HuH-7.5 (cell line): ENCODE data around the gene DNAJC10.
"Not testable (repeated sequence)": the region's sequence is repeated elsewhere in the genome, so short reads cannot be mapped to it uniquely, and the experiment has no call there.

Source experiments
- DNase-seq: peaks from one replicate; pipeline ENCODE4 v3.0.0; 2011; ENCODE audit warnings: low spot score

Gene DNAJC10, protein sequence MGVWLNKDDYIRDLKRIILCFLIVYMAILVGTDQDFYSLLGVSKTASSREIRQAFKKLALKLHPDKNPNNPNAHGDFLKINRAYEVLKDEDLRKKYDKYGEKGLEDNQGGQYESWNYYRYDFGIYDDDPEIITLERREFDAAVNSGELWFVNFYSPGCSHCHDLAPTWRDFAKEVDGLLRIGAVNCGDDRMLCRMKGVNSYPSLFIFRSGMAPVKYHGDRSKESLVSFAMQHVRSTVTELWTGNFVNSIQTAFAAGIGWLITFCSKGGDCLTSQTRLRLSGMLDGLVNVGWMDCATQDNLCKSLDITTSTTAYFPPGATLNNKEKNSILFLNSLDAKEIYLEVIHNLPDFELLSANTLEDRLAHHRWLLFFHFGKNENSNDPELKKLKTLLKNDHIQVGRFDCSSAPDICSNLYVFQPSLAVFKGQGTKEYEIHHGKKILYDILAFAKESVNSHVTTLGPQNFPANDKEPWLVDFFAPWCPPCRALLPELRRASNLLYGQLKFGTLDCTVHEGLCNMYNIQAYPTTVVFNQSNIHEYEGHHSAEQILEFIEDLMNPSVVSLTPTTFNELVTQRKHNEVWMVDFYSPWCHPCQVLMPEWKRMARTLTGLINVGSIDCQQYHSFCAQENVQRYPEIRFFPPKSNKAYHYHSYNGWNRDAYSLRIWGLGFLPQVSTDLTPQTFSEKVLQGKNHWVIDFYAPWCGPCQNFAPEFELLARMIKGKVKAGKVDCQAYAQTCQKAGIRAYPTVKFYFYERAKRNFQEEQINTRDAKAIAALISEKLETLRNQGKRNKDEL

DNA sequence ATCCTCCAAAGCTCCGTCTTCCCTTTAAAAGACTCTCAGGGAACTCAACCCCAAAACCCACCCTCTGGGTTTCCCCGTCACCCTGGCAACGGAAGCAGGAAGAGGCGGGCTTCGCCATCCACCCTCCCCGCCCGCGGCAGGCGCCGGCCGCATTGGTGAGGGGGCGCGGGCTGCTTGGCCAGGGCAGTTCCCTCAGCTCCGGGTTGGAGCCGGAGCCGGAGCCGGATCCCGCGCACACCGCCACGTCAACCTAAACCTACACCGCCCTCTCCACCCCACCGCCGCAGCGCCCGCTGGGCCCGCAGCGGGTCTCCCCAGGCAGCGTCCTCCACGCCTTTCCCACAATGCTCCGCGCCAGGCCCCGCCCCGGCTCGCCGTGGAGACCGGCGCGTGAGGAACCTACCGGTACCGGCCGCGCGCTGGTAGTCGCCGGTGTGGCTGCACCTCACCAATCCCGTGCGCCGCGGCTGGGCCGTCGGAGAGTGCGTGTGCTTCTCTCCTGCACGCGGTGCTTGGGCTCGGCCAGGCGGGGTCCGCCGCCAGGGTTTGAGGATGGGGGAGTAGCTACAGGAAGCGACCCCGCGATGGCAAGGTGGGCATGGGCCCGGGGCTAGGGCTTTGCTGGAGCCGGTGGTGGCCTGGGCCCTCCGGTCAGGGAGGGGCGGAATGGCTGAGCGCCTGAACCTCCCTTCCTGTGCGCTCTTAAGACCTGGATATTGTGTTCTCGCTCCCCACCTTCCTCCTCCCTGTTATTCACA lies at the start of gene DNAJC10:
Gene DNAJC10, plus strand, starts transcription at position 366 of the 758 bp plus-strand sequence. CDS start 1,830 bp downstream, outside the sequence.
- DNase-seq: peak; percentile 69

DNA sequence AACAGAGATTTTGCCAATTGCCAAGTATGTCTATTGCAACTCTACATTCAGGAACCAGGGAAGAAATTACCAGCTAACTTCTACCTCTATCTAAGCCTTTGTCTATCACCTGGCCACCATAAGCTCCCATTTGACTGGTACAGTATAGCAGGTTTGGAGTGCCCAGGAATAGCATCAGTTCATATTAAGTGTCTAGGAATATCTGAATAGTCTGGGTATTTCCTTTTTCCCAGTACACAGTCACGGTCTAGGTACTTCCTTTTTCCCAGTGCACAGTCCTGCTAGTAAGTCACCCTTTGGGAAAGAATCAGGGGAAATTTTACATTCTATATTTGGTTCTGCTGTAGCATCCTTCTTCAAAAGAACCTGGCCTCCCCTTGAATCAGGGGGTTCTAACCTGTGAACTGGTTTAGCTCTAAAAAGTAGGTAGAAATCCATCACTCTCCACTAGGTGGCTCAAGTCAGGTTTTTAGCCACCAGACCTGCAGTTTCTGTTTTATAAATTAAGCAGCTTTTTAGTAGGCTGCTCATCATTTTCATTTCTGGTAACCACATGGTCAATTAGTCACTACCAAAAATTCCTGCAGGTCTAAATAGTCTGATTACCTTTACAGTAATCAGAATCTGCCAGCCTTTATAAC lies 49.3 kb upstream of the DNAJC10 start:
- DNase-seq: no peak

DNA sequence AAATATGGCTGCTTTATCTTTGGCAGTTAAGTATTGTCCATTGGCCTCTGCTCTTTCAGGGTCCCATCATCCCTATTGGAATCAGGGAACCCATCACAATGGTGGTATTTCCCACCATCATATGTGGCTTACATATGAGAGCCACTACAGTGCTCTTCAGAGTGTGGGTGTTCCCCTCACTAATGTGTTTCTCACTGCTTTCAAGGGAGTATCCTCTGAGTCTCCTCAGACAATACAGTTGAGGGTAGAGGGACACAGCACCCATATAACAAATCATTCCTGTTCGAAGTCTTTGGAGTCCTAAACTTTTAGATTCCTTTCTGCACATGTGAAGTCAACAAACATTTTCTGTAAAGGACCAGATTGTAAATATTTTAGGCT lies 48.8 kb upstream of the DNAJC10 start:
- no peak for DNase-seq

DNA sequence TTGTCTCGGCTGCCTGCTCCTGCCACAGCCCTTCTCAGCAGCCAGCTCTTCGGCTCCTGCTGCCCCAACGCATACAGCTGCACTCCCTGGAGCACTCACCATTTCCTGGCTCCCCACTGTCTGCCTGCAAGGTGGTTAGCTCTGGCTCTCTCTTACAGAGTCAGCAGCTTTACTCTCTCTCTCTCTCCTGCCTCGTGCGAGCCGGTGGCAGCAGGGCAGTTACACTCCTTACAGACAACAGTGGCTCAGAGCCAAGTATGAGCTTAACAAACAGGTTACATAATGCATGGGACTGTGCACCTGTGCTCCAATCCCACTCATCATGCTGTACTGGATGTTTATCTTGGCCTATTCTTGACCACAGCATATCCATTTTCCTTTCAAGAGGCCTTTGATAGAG lies 47.4 kb upstream of the DNAJC10 start:
- DNase-seq: peak; percentile 23

DNA sequence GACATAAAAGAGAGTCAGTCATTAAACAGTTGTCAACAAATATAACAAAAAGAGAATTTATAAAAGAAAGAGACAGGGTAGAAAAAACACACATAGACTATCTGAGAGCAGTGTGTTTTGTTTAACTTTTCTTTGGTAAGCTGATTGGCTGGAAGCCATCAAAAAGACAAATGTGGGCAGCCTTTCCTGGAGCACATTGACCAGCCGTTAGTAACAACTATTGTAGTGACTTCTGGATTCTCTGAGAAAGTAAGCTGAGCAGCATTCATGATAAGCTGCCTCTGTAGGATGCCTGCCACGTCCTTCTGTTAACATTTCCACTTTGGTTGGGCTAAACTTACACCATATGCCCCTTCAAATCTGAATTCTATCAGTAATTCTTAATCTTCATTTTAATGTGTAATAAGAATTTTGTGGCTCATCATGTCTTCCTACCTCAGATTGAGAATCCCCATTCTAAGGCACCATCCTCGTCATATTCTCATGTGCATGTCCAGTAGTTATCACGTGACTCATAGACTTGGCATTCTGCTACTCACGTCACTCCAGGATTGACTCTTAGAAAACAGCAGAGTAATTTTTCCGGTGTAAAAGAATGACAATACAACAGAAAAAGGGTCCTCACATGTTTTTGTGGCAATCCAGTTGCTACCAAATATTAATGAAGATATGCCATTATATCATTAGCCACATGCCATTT lies 43.4 kb upstream of the DNAJC10 start:
- DNase-seq: no peak

DNA sequence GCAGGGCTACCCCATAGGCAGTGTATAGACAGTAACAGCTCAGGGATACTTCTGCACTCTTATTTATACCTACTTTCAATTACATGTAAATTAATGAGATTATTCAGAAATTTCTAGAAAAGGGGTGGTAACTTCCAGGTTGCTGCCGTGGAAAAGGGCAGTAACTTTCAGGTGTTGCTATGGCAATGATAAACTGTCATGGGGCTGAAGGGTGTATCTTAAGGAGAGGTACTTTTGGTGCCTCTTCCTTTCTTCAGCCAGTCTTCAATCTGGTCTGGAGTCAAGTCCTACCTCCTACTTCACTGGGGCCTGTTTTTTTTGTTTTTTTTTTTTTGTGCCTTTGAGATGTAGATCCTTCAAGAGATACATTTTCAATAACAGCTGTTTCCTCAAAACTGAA lies 35.2 kb upstream of the DNAJC10 start:
- DNase-seq: no peak

DNA sequence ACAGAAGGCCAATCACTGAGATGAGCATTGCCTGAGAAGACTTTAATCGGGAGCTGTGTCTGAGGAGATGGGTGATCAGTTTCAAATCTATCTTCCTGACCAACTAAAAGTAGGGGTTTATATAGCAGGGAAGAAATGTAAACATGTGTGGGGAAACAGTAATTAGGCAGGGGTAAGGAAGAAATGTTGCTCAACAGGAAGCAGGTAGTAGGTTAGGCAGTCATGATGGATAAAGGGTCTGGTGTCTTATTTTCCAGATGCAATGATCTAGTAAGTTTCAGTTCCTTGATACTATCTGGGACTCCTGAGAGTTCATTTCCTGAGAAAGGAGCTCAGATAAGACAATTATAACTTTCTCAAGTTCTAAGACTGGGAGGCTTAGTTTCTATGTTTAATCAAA lies 33.8 kb upstream of the DNAJC10 start:
- no peak for DNase-seq

DNA sequence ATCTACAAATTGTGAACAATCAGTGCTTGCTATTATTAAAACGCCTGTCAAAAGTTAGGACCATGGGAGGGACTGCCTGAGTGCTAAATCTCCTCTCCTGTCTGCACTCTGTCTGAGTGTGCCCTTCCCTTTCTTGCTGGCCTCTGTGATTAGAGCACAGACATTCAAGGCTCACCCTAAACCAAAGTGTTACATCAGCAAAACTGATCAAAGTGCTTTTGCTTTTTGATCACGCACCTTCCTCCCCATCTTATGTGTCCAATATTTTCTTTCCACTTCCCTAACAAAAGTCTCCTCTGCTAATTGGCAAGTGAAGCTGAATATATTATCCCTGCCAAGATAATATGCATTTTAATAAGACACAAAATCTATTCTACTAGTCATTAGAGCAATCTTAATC lies 30.5 kb upstream of the DNAJC10 start:
- DNase-seq: no peak

DNA sequence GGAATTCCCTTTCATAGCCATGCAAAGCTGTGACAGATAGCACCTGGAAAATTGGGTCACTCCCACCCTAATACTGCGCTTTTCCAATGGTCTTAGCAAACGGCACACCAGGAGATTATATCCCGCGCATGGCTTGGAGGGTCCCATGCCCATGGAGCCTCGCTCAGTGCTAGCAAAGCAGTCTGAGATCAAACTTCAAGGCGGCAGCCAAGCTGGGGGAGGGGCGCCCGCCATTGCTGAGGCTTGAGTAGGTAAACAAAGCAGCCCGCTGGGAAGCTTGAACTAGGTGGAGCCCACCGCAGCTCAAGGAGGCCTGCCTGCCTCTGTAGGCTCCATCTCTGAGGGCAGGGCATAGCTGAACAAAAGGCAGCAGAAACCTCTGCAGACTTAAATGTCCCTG lies 29.3 kb upstream of the DNAJC10 start:
- DNase-seq: not testable (repeated sequence)

DNA sequence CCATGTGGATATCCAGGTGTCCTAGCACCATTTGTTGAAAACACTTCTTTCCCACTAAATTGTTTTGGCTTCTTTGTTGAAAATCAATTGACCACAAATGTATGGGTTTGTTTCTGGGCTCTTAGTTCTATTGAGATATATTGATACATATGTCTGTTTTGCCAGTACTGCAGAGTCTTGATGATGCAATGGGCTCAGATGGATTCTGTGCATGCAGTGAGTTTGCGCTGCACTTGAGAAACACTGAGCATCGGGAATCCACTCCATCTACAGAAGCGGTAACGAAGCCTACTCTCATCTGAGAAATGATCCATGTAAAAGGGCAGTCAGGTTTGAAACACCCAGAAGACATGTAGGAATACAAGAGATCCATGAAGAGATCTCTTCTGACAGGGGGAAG lies 21.9 kb upstream of the DNAJC10 start:
- DNase-seq: no peak

DNA sequence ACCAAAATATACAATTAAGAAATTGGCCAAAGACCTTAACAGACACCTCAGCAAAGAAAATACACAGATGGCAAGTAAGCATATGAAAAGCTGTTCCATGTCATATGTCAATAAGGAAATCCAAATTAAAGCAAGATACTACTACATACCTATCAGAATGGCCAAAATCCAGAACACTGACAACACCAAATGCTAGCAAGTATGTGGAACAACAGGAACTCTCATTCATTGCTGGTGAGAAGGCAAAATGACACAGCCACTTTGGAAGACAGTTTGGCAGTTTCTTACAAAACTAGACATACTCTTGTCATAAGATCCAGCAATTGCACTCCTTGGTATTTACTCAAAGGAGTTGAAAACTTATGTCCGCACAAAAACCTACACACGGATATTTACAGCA lies 20.3 kb upstream of the DNAJC10 start:
- DNase-seq: no peak

DNA sequence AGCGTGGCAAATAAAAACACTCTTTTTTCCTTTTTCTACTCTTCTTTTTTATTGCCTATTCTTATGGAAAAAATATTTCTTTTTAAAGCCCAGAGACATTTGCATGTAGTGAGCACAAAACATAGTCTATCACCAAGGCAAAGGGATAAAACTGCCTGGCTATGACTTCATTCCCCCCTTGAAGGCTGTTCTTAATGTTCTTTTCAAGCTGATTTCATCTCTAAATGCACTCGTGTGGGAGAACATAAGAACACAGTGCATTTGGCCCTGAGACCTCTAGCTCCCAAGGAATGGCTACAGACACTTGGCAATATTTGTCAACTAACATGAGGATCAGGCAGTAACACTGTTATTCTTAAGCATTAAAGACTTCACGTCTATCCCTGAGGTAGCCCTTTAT lies 17.4 kb upstream of the DNAJC10 start:
- DNase-seq: no peak

DNA sequence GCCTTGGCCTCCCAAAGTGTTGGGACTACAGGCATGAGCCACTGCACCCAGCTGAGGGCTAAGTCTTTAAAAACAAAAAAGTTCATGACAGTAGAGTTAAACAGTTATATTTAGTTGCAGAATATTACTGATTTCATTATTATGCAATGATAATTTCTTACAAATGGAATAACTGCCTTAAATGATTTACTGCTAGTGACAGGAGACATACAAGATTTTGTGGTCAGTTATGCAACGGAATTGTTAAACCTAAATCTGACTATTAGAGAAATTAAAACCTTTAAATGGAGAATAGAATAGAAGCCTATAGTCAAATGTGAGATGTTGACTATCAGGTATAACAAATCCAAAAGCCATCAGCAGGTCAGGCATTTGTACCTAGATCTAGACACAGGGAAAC lies 10.3 kb upstream of the DNAJC10 start:
- no peak for DNase-seq

DNA sequence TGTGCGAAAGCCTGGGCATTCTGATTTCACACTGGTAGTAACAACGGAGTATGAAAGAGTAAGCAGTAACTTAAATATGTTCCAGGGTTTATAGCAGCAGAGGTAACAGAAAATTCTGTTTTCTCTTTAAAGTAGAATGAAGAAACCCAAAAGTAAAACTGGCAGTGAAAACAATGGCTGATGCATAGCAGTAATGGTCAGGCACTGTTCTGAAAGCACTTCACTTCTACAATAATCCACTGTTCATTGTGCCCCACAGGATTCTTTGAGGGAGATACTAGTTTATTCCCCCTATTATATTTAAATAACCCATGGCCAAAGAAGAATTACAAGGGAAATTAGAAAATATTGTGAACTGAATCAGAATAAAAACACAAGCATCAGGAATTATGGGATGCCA lies 9.3 kb upstream of the DNAJC10 start:
- DNase-seq: no peak

DNA sequence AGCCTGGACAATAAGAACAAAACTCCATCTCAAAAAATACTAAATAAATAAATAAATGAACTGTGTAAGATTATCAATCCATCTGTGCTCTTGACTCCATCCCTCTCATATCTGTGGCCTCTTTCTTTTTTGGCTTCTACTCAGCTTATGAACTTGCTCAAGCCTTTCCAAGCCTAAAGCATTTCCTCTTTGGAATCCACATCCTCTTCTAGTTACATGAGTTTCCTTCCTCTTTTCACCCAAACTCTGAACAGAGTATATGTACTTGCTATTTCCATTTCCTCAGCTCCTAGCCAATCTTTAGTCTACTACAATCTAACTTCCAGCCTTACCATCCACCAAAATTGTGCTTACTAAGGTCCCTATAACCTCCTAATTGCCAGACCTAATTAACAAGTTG lies 2.5 kb upstream of the DNAJC10 start:
- DNase-seq: no peak

DNA sequence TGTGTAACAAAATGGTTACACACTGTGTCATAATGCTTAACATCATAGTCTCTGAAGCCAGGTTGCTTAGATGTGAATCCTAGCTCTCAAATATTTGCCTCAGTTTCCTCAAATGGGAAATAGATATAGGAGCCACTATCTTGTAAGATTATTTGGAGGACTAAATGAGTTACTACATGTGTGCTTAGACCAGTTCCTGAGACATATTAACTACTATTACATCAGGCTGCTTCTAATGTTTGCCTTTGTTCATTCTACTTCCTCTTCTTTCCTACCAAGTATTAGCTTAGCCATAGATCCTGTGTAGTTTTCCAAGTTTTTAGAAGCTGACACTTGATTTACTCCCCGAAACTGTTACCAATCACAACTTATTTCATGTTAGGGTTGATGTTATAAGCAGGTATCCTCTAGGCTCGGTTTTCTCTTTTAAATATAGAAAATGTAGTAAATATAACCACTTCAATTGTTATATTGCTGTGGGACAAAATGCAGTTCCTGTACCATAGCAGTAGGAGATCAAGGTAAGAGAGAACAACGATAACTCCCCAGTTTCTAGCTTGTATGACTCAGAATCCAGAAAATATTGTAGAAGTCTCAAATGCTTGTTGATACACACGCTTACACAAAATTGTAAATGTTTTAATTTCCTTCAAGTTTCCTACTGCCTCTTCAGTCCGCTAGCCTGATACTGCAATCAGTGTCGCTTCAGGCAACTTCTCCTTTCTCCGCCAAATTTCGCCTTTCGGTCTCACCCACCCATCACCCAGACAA lies 751 bp upstream of the DNAJC10 start:
- peak; percentile 16 for DNase-seq

DNA sequence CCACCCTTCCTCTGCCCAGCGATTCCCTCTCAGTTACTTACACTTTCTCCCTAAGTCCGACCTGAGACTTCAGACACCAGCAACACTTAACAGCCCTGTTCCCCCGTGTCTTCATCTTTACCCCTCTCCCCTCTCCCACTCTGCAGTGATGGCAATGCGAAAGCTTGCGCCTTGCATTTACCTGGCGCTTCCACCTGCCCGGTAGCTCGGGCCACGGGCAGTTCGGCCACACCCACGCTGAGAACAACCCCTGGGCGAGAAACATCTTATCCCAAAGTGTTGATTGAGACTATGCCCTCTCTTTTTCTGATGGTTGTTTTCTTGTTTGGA lies 558 bp downstream of the DNAJC10 start:
- DNase-seq: peak; percentile 31

DNA sequence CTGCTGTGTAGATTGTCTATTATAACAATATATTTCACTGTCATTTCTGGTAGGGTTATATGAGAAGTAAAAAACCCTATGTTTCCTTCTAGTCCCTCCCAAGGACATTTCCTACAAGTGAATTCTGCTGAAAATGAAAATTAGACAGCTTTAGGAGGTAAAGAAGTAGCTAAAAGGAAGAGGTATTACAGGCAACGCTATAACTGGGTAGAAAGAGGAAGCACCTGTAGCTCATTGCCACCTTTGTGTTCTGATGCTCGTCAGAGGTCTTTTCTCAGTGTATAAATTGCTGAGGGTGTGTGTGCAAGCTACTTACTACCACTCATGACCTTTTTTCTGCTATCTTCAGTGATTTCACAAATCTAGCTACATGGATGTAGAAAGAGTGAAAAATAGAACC lies 1.4 kb downstream of the DNAJC10 start:
- DNase-seq: no peak

DNA sequence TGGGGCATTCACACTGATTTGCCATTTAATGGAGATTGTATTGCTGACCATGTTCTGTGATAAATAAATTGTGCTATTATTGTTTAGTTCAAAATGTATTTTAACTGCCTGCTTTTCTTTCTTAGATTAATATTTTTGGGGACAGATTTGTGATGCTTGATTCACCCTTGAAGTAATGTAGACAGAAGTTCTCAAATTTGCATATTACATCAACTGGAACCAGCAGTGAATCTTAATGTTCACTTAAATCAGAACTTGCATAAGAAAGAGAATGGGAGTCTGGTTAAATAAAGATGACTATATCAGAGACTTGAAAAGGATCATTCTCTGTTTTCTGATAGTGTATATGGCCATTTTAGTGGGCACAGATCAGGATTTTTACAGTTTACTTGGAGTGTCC lies 1.8 kb downstream of the DNAJC10 start:
- no peak for DNase-seq

DNA sequence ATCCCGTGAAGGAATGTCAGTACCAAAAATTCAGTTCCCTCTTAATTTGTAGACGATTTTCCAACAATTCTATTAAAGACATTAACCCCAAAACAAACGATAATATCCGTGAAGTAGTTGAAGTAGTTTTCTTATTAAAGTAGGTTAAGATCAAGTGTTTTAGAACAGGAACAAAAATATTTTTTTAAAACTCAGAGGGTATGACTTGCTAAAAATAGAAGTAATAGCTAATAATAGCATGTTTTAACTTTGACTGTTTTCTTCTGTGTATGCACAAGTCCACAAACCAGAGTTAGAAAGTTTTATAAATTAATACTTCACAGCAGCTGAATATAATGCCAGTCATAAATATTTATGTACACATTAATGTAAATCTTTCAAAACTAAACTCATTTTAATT lies 2.4 kb downstream of the DNAJC10 start:
- no peak for DNase-seq

DNA sequence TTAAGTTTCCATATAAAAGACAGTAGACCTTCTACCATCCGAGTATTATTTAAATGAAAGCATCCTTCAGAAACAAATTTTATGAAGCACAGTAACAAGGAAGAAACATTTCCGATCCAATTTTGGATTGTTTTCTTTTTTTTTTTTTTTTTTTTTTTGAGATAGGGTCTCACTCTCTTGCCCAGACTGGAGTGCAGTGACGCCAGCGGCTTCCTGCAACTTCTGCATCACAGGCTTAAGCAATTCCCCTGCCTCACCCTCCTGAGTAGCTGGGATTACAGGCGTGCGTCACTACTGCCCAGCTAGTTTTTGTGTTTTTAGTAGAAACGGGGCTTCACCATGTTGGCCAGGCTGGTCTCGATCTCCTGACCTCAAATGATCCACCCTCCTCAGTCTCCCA lies 3.1 kb downstream of the DNAJC10 start:
- not testable (repeated sequence) for DNase-seq
